Measurements from ENCODE around the gene OTULIN. TPM values are rescaled to one million over a fixed set of nuclear protein-coding genes. Genes with fewer than 3 reads are reported as not detected.
A peak's percentile ranks its signal among the peaks of the same experiment; 100 is the strongest.

OTULIN gene
- total RNA-seq, 4 donors from 2014 or later, result 5.0 to 30.1 (median 17.8) TPM

DNA sequence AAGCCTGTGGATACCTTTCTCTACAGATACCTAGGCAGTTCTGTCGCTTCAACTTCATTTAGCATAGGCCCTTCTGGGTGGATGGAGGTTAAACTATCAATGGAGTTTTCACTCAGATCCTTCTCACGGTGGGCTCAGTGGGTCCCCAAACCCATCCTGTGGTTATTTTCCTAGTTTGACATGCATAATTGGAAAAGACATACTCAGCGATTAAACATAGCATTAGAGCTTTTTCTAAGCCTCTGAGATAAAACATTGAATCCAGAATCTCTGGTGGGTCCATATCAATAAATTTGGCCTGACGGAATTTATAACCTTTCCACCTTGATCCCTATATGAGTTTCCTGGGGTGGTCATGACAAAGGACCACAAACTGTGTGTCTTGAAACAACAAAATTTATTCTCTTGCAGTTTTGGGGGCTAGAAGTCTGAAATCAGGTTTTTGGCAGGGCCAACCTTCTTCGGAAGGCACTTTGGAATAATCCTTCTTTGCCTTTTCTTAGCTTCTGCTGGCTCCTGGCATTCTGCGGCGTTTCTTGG is 1.7 kb upstream of the OTULIN start:
- DNase-seq, result no peak
- H3K27me3 ChIP-seq, result no peaks in the 10 kb centered on the region
- H3K4me1 ChIP-seq, result no peaks in the 10 kb centered on the region
- no peak overlapping the region for H3K27ac ChIP-seq
- H3K9me3 ChIP-seq, result no peaks in the 10 kb centered on the region
- TF ChIP-seq, protein P1, sequence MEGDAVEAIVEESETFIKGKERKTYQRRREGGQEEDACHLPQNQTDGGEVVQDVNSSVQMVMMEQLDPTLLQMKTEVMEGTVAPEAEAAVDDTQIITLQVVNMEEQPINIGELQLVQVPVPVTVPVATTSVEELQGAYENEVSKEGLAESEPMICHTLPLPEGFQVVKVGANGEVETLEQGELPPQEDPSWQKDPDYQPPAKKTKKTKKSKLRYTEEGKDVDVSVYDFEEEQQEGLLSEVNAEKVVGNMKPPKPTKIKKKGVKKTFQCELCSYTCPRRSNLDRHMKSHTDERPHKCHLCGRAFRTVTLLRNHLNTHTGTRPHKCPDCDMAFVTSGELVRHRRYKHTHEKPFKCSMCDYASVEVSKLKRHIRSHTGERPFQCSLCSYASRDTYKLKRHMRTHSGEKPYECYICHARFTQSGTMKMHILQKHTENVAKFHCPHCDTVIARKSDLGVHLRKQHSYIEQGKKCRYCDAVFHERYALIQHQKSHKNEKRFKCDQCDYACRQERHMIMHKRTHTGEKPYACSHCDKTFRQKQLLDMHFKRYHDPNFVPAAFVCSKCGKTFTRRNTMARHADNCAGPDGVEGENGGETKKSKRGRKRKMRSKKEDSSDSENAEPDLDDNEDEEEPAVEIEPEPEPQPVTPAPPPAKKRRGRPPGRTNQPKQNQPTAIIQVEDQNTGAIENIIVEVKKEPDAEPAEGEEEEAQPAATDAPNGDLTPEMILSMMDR (IDR thresholded peaks at IDR 0.05), result no peak
- no peak for TF ChIP-seq POLR2A (IDR thresholded peaks at IDR 0.05)
- H3K4me3 ChIP-seq, result no peak overlapping the region
- intact Hi-C loops (cut with DNase I; ENCODE audit: low total_unique reads), result no loop called here
- H3K36me3 ChIP-seq, result no peaks in the 10 kb centered on the region

DNA sequence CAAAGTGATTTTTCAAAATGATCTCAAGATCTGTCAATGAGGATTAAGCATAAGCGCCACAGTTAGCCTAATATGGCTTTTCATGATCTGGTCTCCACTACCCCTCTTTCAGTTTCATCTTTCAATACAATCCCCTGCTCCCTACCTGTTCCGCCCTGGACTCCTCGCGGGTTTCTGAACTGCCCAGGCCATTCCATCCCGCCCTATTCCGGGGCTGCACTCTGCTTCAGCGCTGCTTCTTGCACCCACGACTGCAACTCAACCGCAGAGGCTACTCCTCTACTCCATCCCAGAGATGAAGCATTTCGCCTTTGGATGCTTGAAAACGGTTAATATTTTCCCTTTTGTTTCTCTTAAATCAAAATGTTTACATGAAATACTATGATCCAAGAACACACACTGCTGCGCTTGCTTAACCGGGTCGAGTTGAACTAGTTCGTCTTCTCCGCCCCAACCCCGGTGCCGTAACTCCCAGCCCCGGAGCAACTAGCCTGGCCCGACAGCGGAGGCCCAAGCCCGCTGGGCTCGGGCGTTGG is 716 bp upstream of the OTULIN start:
- H3K4me1 ChIP-seq, result no peaks in the 10 kb centered on the region
- DNase-seq, result peak in 1 of 2 donors; percentile 22

DNA sequence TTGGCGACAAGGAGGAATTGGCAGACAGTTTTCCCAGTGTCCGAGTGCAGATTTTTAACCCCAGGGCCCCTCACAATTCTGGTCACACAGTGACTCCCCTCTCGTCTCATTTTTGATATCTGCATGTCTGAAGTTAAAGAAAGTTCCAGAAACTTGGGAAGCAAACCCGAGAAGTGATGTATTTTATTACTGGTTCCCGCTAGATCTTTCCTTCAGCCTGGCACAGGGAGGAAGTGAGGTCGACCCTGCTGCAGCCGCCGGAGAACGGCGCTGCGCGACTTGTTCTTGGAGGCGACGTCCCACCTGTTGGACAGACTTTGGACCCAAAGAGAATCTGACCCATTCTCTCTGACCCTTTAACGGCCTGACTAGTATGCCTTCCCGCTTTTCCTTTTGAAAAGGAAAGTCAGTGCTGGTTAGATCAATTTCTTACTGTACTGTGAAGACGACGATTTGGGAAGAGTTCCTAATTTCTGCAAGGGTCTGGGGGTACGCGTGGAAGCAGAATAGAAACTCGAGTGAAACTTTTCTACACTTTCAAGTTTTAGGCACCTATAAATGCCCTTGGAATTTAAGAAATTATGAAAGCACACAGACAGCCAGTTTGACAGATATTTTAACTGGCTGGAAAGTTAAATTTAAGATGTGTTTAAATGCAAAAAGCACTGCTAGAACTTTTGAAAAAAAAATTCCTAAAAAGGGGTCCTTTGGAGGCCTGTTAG is 744 bp downstream of the OTULIN start:
- H3K27me3 ChIP-seq, result no peaks in the 10 kb centered on the region
- H3K4me3 ChIP-seq, result peak overlapping the region; percentile 47 to 54
- no peaks in the 10 kb centered on the region for H3K36me3 ChIP-seq
- H3K9me3 ChIP-seq, result no peaks in the 10 kb centered on the region
- no peak for TF ChIP-seq POLR2A (IDR thresholded peaks at IDR 0.05)
- TF ChIP-seq, protein P1 (IDR thresholded peaks at IDR 0.05), result no peak
- DNase-seq, result peak in 1 of 2 donors; percentile 22
- H3K27ac ChIP-seq, result peak overlapping the region; percentile 85 to 90
- H3K4me1 ChIP-seq, result no peaks in the 10 kb centered on the region
- intact Hi-C loops (cut with DNase I; ENCODE audit: low total_unique reads), result no loop called here

More for the DNA sequence above, 716 bp upstream of the OTULIN start:
- Histone ChIP-seq H3K36me3 (no peaks in the 10 kb centered on the region), H3K9me3 (no peaks in the 10 kb centered on the region), H3K27me3 (no peaks in the 10 kb centered on the region), H3K27ac (peak overlapping the region; percentile 85 to 90), H3K4me3 (peak overlapping the region; percentile 47 to 54)
- no peak for TF ChIP-seq POLR2A (IDR thresholded peaks at IDR 0.05)
- TF ChIP-seq, protein P1 (IDR thresholded peaks at IDR 0.05), result no peak
- intact Hi-C loops (cut with DNase I; ENCODE audit: low total_unique reads), result no loop called here

- H3K27ac ChIP-seq, result peak overlapping the region in 1 of 2 donors; percentile 90
- peak overlapping the region; percentile 47 to 54 for H3K4me3 ChIP-seq
- no peaks in the 10 kb centered on the region for H3K36me3 ChIP-seq
- no peak for DNase-seq
- intact Hi-C loops (cut with DNase I; ENCODE audit: low total_unique reads), result no loop called here
- H3K4me1 ChIP-seq, result no peaks in the 10 kb centered on the region
- no peaks in the 10 kb centered on the region for H3K9me3 ChIP-seq
- H3K27me3 ChIP-seq, result no peaks in the 10 kb centered on the region
- TF ChIP-seq, protein P1 (IDR thresholded peaks at IDR 0.05), result no peak
- no peak for TF ChIP-seq POLR2A (IDR thresholded peaks at IDR 0.05)
Observed at GRCh38 chr5:14665949-14666348, 1.4 kb downstream of the OTULIN start.

GRCh38 chr5:14666357-14666756 is 1.8 kb downstream of the OTULIN start:
- intact Hi-C loops (cut with DNase I; ENCODE audit: low total_unique reads), result no loop called here
- Histone ChIP-seq H3K4me3 (no peak overlapping the region), H3K36me3 (no peaks in the 10 kb centered on the region), H3K9me3 (no peaks in the 10 kb centered on the region), H3K4me1 (no peaks in the 10 kb centered on the region), H3K27ac (no peak overlapping the region), H3K27me3 (no peaks in the 10 kb centered on the region)
- DNase-seq, result no peak
- no peak for TF ChIP-seq POLR2A (IDR thresholded peaks at IDR 0.05)
- TF ChIP-seq, protein P1 (IDR thresholded peaks at IDR 0.05), result no peak

All from uterus (tissue), 4 donors.